Endothelial cell of umbilical vein (primary cell): Measurements from ENCODE around the gene RBM47. TPM values are rescaled to one million over a fixed set of nuclear protein-coding genes. Genes with fewer than 3 reads are reported as not detected.

ENCODE experiments used
- BruUV-seq: library from RNA; stranded (reverse); fragments of 400-500 nt; replicated peaks from 2 replicates; lab custom pipeline; 2021; lab: Mats Ljungman, UMichigan
- CTCF ChIA-PET: fragments of 300-600, 350-600 bp; sonication (Branson Sonifier 250); formaldehyde crosslinking; loops from one replicate; lab custom pipeline; 2021; ENCODE audit warnings: antibody characterized with exemption, inconsistent platforms; lab: Charles Lee
- POLR2A ChIA-PET: fragments of 300-600, 350-600 bp; sonication (Branson Sonifier 250); formaldehyde crosslinking; loops from one replicate; lab custom pipeline; 2021; ENCODE audit warnings: antibody characterized with exemption, inconsistent platforms; lab: Charles Lee
- DNase-seq: peaks from one replicate; pipeline ENCODE4 v3.0.0-alpha.2; 2011; ENCODE audit warnings: low read depth, low spot score
- FAIRE-seq: peaks from 2 replicates; lab custom pipeline; 2011; peaks lifted over from hg19 to GRCh38; lab: Jason Lieb, UNC
- H2AFZ ChIP-seq: 2 replicates; pipeline ENCODE4 v1.6.0; 2012; ENCODE audit warnings: low read depth, low read length, control low read depth, inconsistent platforms
- H3K27ac ChIP-seq: 2 replicates; pipeline ENCODE4 v1.5.1; 2011; ENCODE audit warnings: low read depth, mild to moderate bottlenecking, control low read depth, low read length, moderate library complexity; ENCODE audit not compliant: insufficient read depth
- H3K27me3 ChIP-seq, 2 experiments: 2 replicates each; pipeline versions ENCODE4 v1.6.0 to v1.6.1; 2011; ENCODE audit warnings: low read length in 2 of 2, mixed read lengths in 1 of 2; ENCODE audit not compliant: control insufficient read depth in 2 of 2, insufficient read depth in 2 of 2
- H3K36me3 ChIP-seq, 2 experiments: 2 replicates in 1 of 2; 3 replicates in 1 of 2; pipeline ENCODE4 v1.5.1; 2011; ENCODE audit warnings: low read length in 2 of 2, mild to moderate bottlenecking in 1 of 2, moderate library complexity in 1 of 2; ENCODE audit not compliant: control insufficient read depth in 2 of 2, insufficient read depth in 2 of 2; ENCODE audit errors: extremely low read depth in 1 of 2
- H3K4me1 ChIP-seq: 3 replicates; pipeline ENCODE4 v1.5.1; 2011; ENCODE audit warnings: mild to moderate bottlenecking, low read length; ENCODE audit not compliant: control insufficient read depth, insufficient read depth; ENCODE audit errors: extremely low read depth
- H3K4me2 ChIP-seq: 2 replicates; pipeline ENCODE4 v1.6.1; 2011; ENCODE audit warnings: low read length, control low read depth, mixed read lengths; ENCODE audit not compliant: insufficient read depth
- H3K4me3 ChIP-seq, 3 experiments: fragments of 200-600 bp in 1 of 3; sonication (generic), shearing (Covaris generic) in 1 of 3; replicated peaks in 1 of 3; 2 replicates each; pipeline ENCODE4 v1.5.1; 2011 to 2016; ENCODE audit warnings: control low read depth in 3 of 3, low read length in 3 of 3, mild to moderate bottlenecking in 2 of 3, inconsistent platforms in 1 of 3, low read depth in 1 of 3, moderate library complexity in 1 of 3; ENCODE audit not compliant: insufficient read depth in 1 of 3
- H3K79me2 ChIP-seq: 2 replicates; pipeline ENCODE4 v1.6.0; 2012; ENCODE audit warnings: low read length, inconsistent platforms; ENCODE audit not compliant: control insufficient read depth, insufficient read depth
- H3K9ac ChIP-seq: replicated peaks from 2 replicates; pipeline ENCODE3; 2011; ENCODE audit warnings: low read length, control low read depth; ENCODE audit not compliant: insufficient read depth; ENCODE audit errors: extremely low read depth
- H3K9me1 ChIP-seq: replicated peaks from 3 replicates; pipeline ENCODE4 v1.6.0; 2011; ENCODE audit warnings: mild to moderate bottlenecking, low read length; ENCODE audit not compliant: control insufficient read depth, insufficient read depth; ENCODE audit errors: extremely low read depth
- H3K9me3 ChIP-seq: replicated peaks from 2 replicates; pipeline ENCODE4 v1.5.1; 2012; ENCODE audit warnings: low read length, inconsistent platforms; ENCODE audit not compliant: control insufficient read depth, insufficient read depth
- H4K20me1 ChIP-seq: replicated peaks from 2 replicates; pipeline ENCODE3; 2011; ENCODE audit warnings: mild to moderate bottlenecking, low read length; ENCODE audit not compliant: control insufficient read depth, insufficient read depth; ENCODE audit errors: extremely low read depth
- CTCF ChIP-seq, 2 donors: IDR thresholded peaks; 1 replicate in 1 of 2; 2 replicates in 1 of 2; pipeline ENCODE4 v1.5.1; 2011; ENCODE audit warnings: low read length in 2 of 2, mild to moderate bottlenecking in 2 of 2, moderate library complexity in 2 of 2, control low read depth in 1 of 2, inconsistent platforms in 1 of 2, low read depth in 1 of 2; ENCODE audit not compliant: insufficient read depth in 1 of 2; ENCODE audit errors: extremely low read depth in 1 of 2
- EZH2 ChIP-seq: IDR thresholded peaks from 2 replicates; pipeline ENCODE4 v1.6.1; 2012; ENCODE audit warnings: borderline replicate concordance, low read depth, mild to moderate bottlenecking, moderate library complexity, low read length, inconsistent platforms; ENCODE audit not compliant: severe bottlenecking
- FOS ChIP-seq: IDR thresholded peaks from 2 replicates; pipeline ENCODE4 v1.6.1; 2011; ENCODE audit warnings: mild to moderate bottlenecking, low read length, moderate library complexity, borderline replicate concordance; ENCODE audit not compliant: insufficient read depth
- GATA2 ChIP-seq: IDR thresholded peaks from 2 replicates; pipeline ENCODE4 v1.7.0; 2011; ENCODE audit warnings: low read depth, mild to moderate bottlenecking, moderate library complexity, mixed read lengths, low read length; ENCODE audit not compliant: insufficient read length, insufficient read depth
- JUN ChIP-seq: IDR thresholded peaks from 2 replicates; pipeline ENCODE4 v1.6.1; 2011; ENCODE audit warnings: borderline replicate concordance, low read depth; ENCODE audit not compliant: insufficient read length, insufficient read depth
- MAX ChIP-seq: IDR thresholded peaks from 2 replicates; pipeline ENCODE4 v1.6.1; 2011; ENCODE audit not compliant: insufficient read depth, insufficient read length
- MYC ChIP-seq: IDR thresholded peaks from one replicate; pipeline ENCODE4 v1.6.1; 2011; ENCODE audit warnings: mild to moderate bottlenecking, low read depth, low read length
- POLR2A ChIP-seq: IDR thresholded peaks from 2 replicates; pipeline ENCODE4 v1.6.1; 2012; ENCODE audit warnings: low read depth, mild to moderate bottlenecking, control low read depth, low read length
- POLR2AphosphoS5 ChIP-seq: IDR thresholded peaks from 2 replicates; pipeline ENCODE4 v1.6.1; 2012; ENCODE audit warnings: low read depth, mild to moderate bottlenecking, control low read depth, low read length, moderate library complexity; ENCODE audit not compliant: insufficient read depth
- dilution Hi-C: fragments of 300-500 bp; cut with MboI; formaldehyde crosslinking; loops from one replicate; pipeline ENCODE4 v1.15.0; 2019; ENCODE audit warnings: low sequenced_read_pairs; ENCODE audit not compliant: extremely low pct_ligation_motif_present
- intact Hi-C: fragments of 100-400 bp; cut with micrococcal nuclease; formaldehyde crosslinking; loops from one replicate; pipeline ENCODE4 v1.10.0; 2022
- polyA plus RNA-seq, 4 experiments: library from polyadenylated mRNA; depleted of rRNA in 3 of 4; stranded (reverse) in 3 of 4; unstranded in 1 of 4; fragments of >200 nt; gene quantifications; 2 replicates each; pipeline versions ENCODE4 v1.2.1 to v1.2.3, GENCODE V29; 2011 to 2012; ENCODE audit warnings: missing spikeins in 1 of 4
- total RNA-seq: library from RNA; stranded (reverse); gene quantifications from 2 replicates; pipeline ENCODE4 v1.2.3, GENCODE V29; 2021

Gene RBM47
- total and polyA plus RNA-seq, 2 donors (not counting 3 experiments of a cell fraction or from before 2014, with no cell fraction given), result not detected

GRCh38 chr4:40378619-40379018 is 251.0 kb downstream of the RBM47 start:
- Histone ChIP-seq H3K4me2 (no peak overlapping the region), H3K79me2 (no peaks in the 10 kb centered on the region), H3K9me1 (no peaks in the 10 kb centered on the region), H3K9ac (no peak overlapping the region), H3K36me3 (no peaks in the 10 kb centered on the region), H3K4me3 (no peak overlapping the region), H4K20me1 (no peaks in the 10 kb centered on the region), H2AFZ (no peak overlapping the region), H3K27ac (no peak overlapping the region), H3K27me3 (peaks cover 0 to 3% of the 10 kb centered on the region in 2 experiments), H3K4me1 (no peaks in the 10 kb centered on the region), H3K9me3 (no peaks in the 10 kb centered on the region)
- TF ChIP-seq POLR2A (no peak), EZH2 (no peak), CTCF (IDR thresholded peaks at IDR 0.05; ENCODE audit: extremely low read depth in 1 of 2, insufficient read depth in 1 of 2, low read depth in 1 of 2, low read length in 2 of 2) (no peak)
- ChIA-PET POLR2A (no interaction called here), CTCF (no interaction called here)
- dilution Hi-C loops, result no loop called here
- no peak for DNase-seq
- intact Hi-C loops, result no loop called here
- BruUV-seq, result no TSS peak
- FAIRE-seq, result no peak

GRCh38 chr4:40377512-40378365 is 251.9 kb downstream of the RBM47 start:
- Histone ChIP-seq H3K27me3 (peaks cover 0 to 3% of the 10 kb centered on the region in 2 experiments), H4K20me1 (no peaks in the 10 kb centered on the region), H3K4me2 (no peak overlapping the region), H3K9me3 (no peaks in the 10 kb centered on the region), H3K79me2 (no peaks in the 10 kb centered on the region), H3K36me3 (no peaks in the 10 kb centered on the region), H3K9me1 (no peaks in the 10 kb centered on the region), H3K4me1 (no peaks in the 10 kb centered on the region), H3K9ac (no peak overlapping the region), H3K4me3 (no peak overlapping the region), H2AFZ (no peak overlapping the region), H3K27ac (no peak overlapping the region)
- ChIA-PET POLR2A (no interaction called here), CTCF (no interaction called here)
- intact Hi-C loops (no loop called here), dilution Hi-C loops (no loop called here)
- DNase-seq (no peak), FAIRE-seq (no peak)
- no TSS peak for BruUV-seq
- TF ChIP-seq POLR2AphosphoS5, result no peak
- TF ChIP-seq MAX, result no peak
- TF ChIP-seq FOS, result no peak
- no peak for TF ChIP-seq POLR2A
- no peak for TF ChIP-seq CTCF (IDR thresholded peaks at IDR 0.05; ENCODE audit: extremely low read depth in 1 of 2, insufficient read depth in 1 of 2, low read depth in 1 of 2, low read length in 2 of 2)
- TF ChIP-seq EZH2, result no peak
- no peak for TF ChIP-seq MYC
- no peak for TF ChIP-seq JUN
- TF ChIP-seq GATA2, result no peak
